ENCODE data around the gene TBC1D8. TPM values are rescaled to one million over a fixed set of nuclear protein-coding genes. Genes with fewer than 3 reads are reported as not detected.

The TBC1D8 gene
- total and polyA plus RNA-seq, 2 of the 8 experiments (the other 6 are each of a cell fraction or from before 2014, with no cell fraction given), result 20.8 to 21.8 TPM

DNA sequence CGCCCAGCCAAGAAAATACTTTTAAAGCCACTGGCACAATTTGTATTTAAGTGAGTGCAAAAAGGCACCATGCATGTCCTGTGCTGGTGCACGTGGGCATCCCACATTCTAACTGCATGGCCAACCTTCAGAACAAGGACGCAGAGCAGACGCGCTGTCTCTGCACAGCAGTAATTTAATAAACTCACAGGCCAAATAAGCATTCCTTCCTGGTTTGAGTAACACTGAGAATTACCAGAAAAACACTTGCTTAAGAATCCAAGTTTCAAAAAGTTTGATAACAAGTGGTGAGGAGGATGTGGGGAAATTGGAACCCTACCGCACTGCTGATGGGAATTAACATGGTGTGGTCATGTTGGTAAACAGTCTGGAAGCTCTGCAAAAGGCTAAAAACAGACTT lies 110.4 kb downstream of the TBC1D8 start:
- Histone ChIP-seq H4K8ac (ENCODE audit: extremely low read depth, insufficient read depth, low read length) (no peak overlapping the region), H3K27me3 (replicated peaks in 1 of 4; ENCODE audit: control insufficient read depth in 3 of 4, extremely low read depth in 1 of 4, insufficient read depth in 3 of 4, low read length in 3 of 4) (no peaks in the 10 kb centered on the region), H2AK5ac (ENCODE audit: low read depth, low read length) (no peak overlapping the region), H3K4me2 (ENCODE audit: insufficient read depth in 1 of 2, low read depth in 2 of 2, low read length in 2 of 2) (no peak overlapping the region), H3K14ac (ENCODE audit: insufficient read length) (no peak overlapping the region), H3K18ac (ENCODE audit: extremely low read depth, low read length) (no peak overlapping the region), H2BK5ac (ENCODE audit: low read depth, low read length) (no peak overlapping the region), H3K27ac (ENCODE audit: low read depth, low read length) (no peak overlapping the region), H2BK12ac (ENCODE audit: low read depth, low read length) (no peak overlapping the region), H3K4ac (replicated peaks; ENCODE audit: insufficient read length, low read depth, low read length) (no peak overlapping the region), H2BK15ac (ENCODE audit: low read length) (no peak overlapping the region), H3K4me1 (replicated peaks in 1 of 4; ENCODE audit: control insufficient read depth in 3 of 4, insufficient read depth in 4 of 4, low read length in 3 of 4) (no peaks in the 10 kb centered on the region; a peak in 1 of 7 replicates), H2BK20ac (ENCODE audit: low read length) (no peak overlapping the region), H3K9me3 (ENCODE audit: insufficient read depth in 2 of 2, low read depth in 1 of 2, low read length in 1 of 2) (no peaks in the 10 kb centered on the region), H2BK120ac (replicated peaks; ENCODE audit: low read depth, low read length) (no peak overlapping the region), H3K9ac (replicated peaks in 1 of 4; ENCODE audit: extremely low read depth in 1 of 4, low read depth in 3 of 4, low read length in 3 of 4) (no peak overlapping the region), H3K79me1 (ENCODE audit: low read depth, low read length) (no peaks in the 10 kb centered on the region), H4K91ac (replicated peaks; ENCODE audit: insufficient read length, low read length) (no peak overlapping the region), H3K23me2 (ENCODE audit: low read depth, low read length) (no peaks in the 10 kb centered on the region), H3K23ac (ENCODE audit: insufficient read length) (no peak overlapping the region), H3K56ac (replicated peaks; ENCODE audit: insufficient read length, low read depth, low read length) (no peak overlapping the region), H3K4me3 (ENCODE audit: extremely low read depth in 1 of 4, insufficient read depth in 2 of 4, low read depth in 3 of 4, low read length in 4 of 4) (no peak overlapping the region), H4K5ac (ENCODE audit: insufficient read length, low read depth, low read length) (no peak overlapping the region), H3K79me2 (ENCODE audit: control insufficient read depth in 1 of 2, insufficient read depth in 2 of 2, low read length in 2 of 2) (no peaks in the 10 kb centered on the region), H2AFZ (ENCODE audit: low read length) (no peak overlapping the region), H4K20me1 (replicated peaks in 1 of 2; ENCODE audit: control insufficient read depth in 1 of 2, insufficient read depth in 2 of 2, low read length in 2 of 2) (no peaks in the 10 kb centered on the region), H3K36me3 (ENCODE audit: control insufficient read depth in 2 of 4, insufficient read depth in 4 of 4, low read length in 3 of 4) (peaks cover 0 to 4% (median 0%) of the 10 kb centered on the region in 4 experiments; a peak in 1 of 8 replicates)
- POLR2A ChIA-PET (ENCODE audit: partially characterized antibody), result no interaction called here
- WGBS, 2 experiments (ENCODE audit: extremely low coverage in 1 of 2, insufficient coverage in 1 of 2, insufficient read length in 1 of 2, insufficient replicate concordance in 2 of 2, low coverage in 1 of 2, low lambda C conversion rate in 2 of 2, missing lambda C conversion rate in 1 of 2), result 93% methylated on average over 6 of the region's 6 CpGs; no CpG with 5 or more reads in 1 of the 2 experiments
- CTCF ChIA-PET (ENCODE audit: partially characterized antibody), result interaction anchor here (1.3 to 2.5 kb wide), 3 partner anchors 9 to 112 kb away, joined by 3 to 8 read pairs (median 3); no protein-coding TSS in a partner anchor
- FAIRE-seq (no peak), DNase-seq (ENCODE audit: low read depth in 1 of 2, low spot score in 2 of 2) (no peak)
- TF ChIP-seq POU5F1 (IDR thresholded peaks at IDR 0.05; ENCODE audit: low read depth, low read length) (no peak), CEBPB (IDR thresholded peaks at IDR 0.05; ENCODE audit: low read depth, low read length) (no peak), CHD2 (IDR thresholded peaks at IDR 0.05; ENCODE audit: low read length) (no peak), RNF2 (IDR thresholded peaks at IDR 0.05; ENCODE audit: borderline replicate concordance, low read depth, low read length, missing control alignments, poor library complexity, severe bottlenecking) (no peak), ASH2L (IDR thresholded peaks at IDR 0.05; ENCODE audit: low read length) (no peak), KDM1A (IDR thresholded peaks at IDR 0.05; ENCODE audit: borderline replicate concordance, low read length) (no peak), BCL11A (IDR thresholded peaks at IDR 0.05; ENCODE audit: low read depth in 2 of 2, low read length in 2 of 2) (no peak), RBBP5 (IDR thresholded peaks at IDR 0.05; ENCODE audit: borderline replicate concordance, low read depth, low read length) (no peak), KDM5A (IDR thresholded peaks at IDR 0.05; ENCODE audit: low read length) (no peak), SP4 (IDR thresholded peaks at IDR 0.05; ENCODE audit: low read length) (no peak), CTBP2 (IDR thresholded peaks at IDR 0.05; ENCODE audit: borderline replicate concordance, insufficient read depth, insufficient read length, low read length) (no peak), KDM4A (IDR thresholded peaks at IDR 0.05; ENCODE audit: low read depth, low read length, severe bottlenecking) (no peak), EGR1 (IDR thresholded peaks at IDR 0.05; ENCODE audit: borderline replicate concordance, low read depth, low read length) (no peak), CREB1 (IDR thresholded peaks at IDR 0.05) (no peak), TAF1 (IDR thresholded peaks at IDR 0.05; ENCODE audit: low read depth, low read length) (no peak), SP2 (IDR thresholded peaks at IDR 0.05; ENCODE audit: low read length) (no peak)
